ENCODE results near the gene ZNF101. TPM values are rescaled to one million over a fixed set of nuclear protein-coding genes. Genes with fewer than 3 reads are reported as not detected.

Gene ZNF101
- total RNA-seq, 2 donors from 2014 or later = 3.0 to 3.4 TPM

DNA sequence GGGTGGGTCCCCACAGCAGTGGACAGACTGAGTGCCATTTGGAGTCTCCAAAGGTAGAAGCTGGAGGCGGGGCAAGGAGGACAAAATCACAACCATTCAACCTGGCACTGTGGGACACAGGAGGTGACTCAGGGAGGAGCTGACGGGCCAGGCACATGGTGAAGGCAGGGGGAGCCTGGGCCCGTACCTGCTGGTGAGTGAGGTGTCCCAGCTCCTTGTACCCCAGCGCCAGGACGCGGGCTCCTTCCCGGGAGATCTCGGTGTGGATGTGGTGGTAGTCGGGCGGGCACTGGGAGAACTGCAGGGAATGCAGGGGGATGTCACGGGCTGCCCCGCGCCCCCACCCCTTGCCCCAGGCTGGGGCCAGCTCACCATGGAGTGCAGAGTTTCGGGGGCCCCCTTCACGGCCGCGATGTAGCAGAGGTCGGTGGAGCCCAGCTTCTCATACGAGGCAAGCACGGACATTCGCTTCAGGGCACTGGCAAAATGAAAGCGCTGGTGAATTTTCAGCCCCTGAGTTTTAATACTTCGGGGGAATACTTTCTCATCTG is 15.0 kb upstream of the ZNF101 start:
- no peaks in the 10 kb centered on the region for H3K27me3 ChIP-seq
- no peaks in the 10 kb centered on the region for H3K9me3 ChIP-seq
- DNase-seq (ENCODE audit: low spot score) = no peak
- no peak overlapping the region for H3K27ac ChIP-seq
- H3K4me1 ChIP-seq = peaks cover 0 to 11% of the 10 kb centered on the region in 2 donors
- no peak overlapping the region for H3K4me3 ChIP-seq
- no peak for TF ChIP-seq CTCF (IDR thresholded peaks at IDR 0.05)
- peaks cover 93% of the 10 kb centered on the region for H3K36me3 ChIP-seq

DNA sequence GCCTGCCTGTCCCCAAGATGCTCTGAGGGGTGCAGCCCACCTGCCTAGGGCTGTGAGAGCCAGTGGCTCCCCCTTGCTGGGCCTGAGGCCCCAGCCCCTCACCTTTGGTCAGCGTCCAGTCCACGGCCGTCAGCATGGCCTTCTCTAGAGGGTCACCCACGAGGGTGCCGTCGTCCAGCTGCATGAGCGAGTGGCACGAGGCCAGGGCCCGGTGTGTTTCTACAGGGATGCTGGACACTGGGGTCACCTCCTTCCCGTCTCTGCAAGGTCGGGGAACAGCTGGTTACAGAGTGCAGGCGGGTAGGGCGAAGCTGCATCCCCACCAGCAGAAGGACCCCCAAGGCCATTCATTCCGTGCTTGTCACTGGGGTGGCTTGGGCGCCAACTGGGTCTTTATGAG is 14.2 kb upstream of the ZNF101 start:
- peaks cover 0 to 11% of the 10 kb centered on the region in 2 donors for H3K4me1 ChIP-seq
- no peak for DNase-seq (ENCODE audit: low spot score)
- no peak for TF ChIP-seq CTCF (IDR thresholded peaks at IDR 0.05)
- peaks cover 98% of the 10 kb centered on the region for H3K36me3 ChIP-seq
- no peaks in the 10 kb centered on the region for H3K9me3 ChIP-seq
- no peak overlapping the region for H3K27ac ChIP-seq
- H3K4me3 ChIP-seq = no peak overlapping the region
- no peaks in the 10 kb centered on the region for H3K27me3 ChIP-seq

- Histone ChIP-seq H3K27me3 (no peaks in the 10 kb centered on the region), H3K9me3 (no peaks in the 10 kb centered on the region), H3K4me1 (peaks cover 0 to 11% of the 10 kb centered on the region in 2 donors), H3K36me3 (peaks cover 98% of the 10 kb centered on the region), H3K27ac (no peak overlapping the region), H3K4me3 (no peak overlapping the region)
- no peak for DNase-seq (ENCODE audit: low spot score)
- TF ChIP-seq CTCF (IDR thresholded peaks at IDR 0.05) = no peak
Measured at GRCh38 chr19:19655051-19655594, 13.5 kb upstream of the ZNF101 start.

DNA sequence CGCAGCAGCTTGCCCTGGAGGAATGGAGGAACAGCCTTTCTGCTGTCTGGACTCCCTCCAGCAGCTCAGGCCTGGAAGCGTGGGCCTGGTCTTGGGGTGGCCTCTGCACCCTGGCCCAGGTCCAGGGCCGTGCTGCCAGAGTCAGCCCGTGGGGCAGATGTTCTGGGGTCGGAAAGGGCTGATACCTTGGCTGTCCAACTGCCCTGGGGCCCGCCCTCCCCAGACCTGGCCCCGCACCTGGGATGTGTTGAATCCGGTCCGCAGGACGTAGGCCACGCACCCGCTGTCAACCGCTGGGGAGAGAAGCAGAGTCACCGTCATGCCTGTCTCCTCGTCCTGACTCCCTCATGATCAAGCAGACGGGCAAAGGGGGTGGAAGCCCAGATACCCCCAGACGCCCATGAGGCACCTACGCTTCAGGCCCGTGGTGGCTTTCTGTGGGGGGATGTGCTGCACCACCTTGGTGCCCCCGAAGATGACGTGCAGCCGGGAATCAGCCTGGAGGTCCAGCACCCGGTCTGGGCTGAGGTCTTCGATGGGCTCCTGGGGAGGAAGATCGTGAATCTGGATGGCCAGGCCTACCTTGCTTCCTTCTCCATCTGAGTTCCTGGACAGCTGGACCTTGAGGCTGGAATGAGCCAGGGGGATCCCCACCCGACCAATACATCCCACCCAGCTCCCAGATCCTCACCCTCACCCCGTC is 12.8 kb upstream of the ZNF101 start:
- Histone ChIP-seq H3K27me3 (no peaks in the 10 kb centered on the region), H3K36me3 (peaks cover 93% of the 10 kb centered on the region), H3K9me3 (no peaks in the 10 kb centered on the region), H3K27ac (no peak overlapping the region), H3K4me1 (peaks cover 0 to 8% of the 10 kb centered on the region in 2 donors), H3K4me3 (no peak overlapping the region)
- TF ChIP-seq CTCF (IDR thresholded peaks at IDR 0.05) = no peak
- no peak for DNase-seq (ENCODE audit: low spot score)

- H3K27ac ChIP-seq = no peak overlapping the region
- TF ChIP-seq CTCF (IDR thresholded peaks at IDR 0.05) = no peak
- DNase-seq (ENCODE audit: low spot score) = no peak
- peaks cover 84% of the 10 kb centered on the region for H3K36me3 ChIP-seq
- no peak overlapping the region for H3K4me3 ChIP-seq
- no peaks in the 10 kb centered on the region for H3K9me3 ChIP-seq
- no peaks in the 10 kb centered on the region for H3K27me3 ChIP-seq
- peaks cover 0 to 7% of the 10 kb centered on the region in 2 donors for H3K4me1 ChIP-seq
Measured at GRCh38 chr19:19656451-19657396, 11.9 kb upstream of the ZNF101 start.
